IMR-90 (cell line): Measurements from ENCODE around the gene PHOX2A. TPM values are rescaled to one million over a fixed set of nuclear protein-coding genes. Genes with fewer than 3 reads are reported as not detected.
A peak's percentile ranks its signal among the peaks of the same experiment; 100 is the strongest.

Source experiments
- CEBPB ChIP-seq: IDR thresholded peaks from 2 replicates; pipeline ENCODE4 v1.6.1; 2012; ENCODE audit warnings: low read depth, low read length, improper control_type of control experiment
- RFX5 ChIP-seq: IDR thresholded peaks from 2 replicates; pipeline ENCODE4 v1.8.0; 2012; ENCODE audit warnings: low read depth, mild to moderate bottlenecking, low read length, moderate library complexity
- polyA plus RNA-seq, 3 experiments: library from polyadenylated mRNA; depleted of rRNA; stranded (reverse); fragments of >200 nt; gene quantifications; 2 replicates each; pipeline ENCODE4 v1.2.3, GENCODE V29; 2012; ENCODE audit warnings: low replicate concordance in 1 of 3
- total RNA-seq: library from RNA; depleted of rRNA; stranded (reverse); fragments of >200 nt; gene quantifications from 2 replicates; pipeline ENCODE4 v1.2.3, GENCODE V29; 2012
- TF ChIP-seq, protein P1 (sequence below): conservative IDR thresholded peaks from 2 replicates; pipeline ENCODE4 v1.5.1; 2012; ENCODE audit warnings: mild to moderate bottlenecking, low read depth, low read length, improper control_type of control experiment

PHOX2A gene
- total and polyA plus RNA-seq, 2 of the 4 experiments (the other 2 are of a cell fraction), result not detected

DNA sequence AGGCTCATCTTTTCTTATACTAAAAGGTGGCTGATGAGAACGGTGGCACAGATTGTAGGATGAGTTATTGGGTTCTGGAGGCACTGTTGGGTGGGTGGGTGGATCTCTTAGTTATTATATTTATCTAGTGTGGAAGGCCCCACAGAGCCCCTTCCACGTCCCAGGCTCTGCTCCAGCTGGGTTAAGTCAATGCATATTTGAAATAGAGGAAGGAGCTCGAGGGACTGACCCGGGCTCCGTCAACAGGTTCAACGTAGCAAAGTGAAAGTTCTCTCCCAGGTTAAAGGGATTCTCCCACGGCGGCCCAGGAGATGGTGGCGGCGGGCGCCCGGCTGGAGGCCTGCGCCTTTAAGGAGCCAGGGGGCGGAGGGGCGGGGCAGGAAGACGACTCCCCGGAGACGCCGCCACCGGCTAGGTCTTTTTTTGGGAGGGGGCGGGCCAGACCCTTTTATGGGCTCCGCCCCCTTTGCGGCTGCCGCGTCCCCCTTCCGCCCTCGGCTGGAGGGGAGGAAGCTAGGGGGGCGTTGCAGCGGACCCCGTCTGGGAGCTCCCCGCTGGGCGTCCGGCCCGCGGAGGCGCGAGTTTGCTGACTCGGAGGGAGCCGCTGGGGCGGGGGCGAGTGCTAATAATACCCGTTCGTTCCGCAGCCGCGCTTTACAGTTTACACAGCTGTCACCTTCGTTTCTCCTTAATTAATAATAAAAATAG is 20.9 kb downstream of the PHOX2A start (continued):
- TF ChIP-seq, protein P1, sequence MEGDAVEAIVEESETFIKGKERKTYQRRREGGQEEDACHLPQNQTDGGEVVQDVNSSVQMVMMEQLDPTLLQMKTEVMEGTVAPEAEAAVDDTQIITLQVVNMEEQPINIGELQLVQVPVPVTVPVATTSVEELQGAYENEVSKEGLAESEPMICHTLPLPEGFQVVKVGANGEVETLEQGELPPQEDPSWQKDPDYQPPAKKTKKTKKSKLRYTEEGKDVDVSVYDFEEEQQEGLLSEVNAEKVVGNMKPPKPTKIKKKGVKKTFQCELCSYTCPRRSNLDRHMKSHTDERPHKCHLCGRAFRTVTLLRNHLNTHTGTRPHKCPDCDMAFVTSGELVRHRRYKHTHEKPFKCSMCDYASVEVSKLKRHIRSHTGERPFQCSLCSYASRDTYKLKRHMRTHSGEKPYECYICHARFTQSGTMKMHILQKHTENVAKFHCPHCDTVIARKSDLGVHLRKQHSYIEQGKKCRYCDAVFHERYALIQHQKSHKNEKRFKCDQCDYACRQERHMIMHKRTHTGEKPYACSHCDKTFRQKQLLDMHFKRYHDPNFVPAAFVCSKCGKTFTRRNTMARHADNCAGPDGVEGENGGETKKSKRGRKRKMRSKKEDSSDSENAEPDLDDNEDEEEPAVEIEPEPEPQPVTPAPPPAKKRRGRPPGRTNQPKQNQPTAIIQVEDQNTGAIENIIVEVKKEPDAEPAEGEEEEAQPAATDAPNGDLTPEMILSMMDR, result peak; percentile 39; the same call in 1 of the 2 replicates
- TF ChIP-seq CEBPB, result no peak
- no peak for TF ChIP-seq RFX5
